Smooth muscle cell (in vitro differentiated cells): ENCODE measurements around the gene BRIX1. TPM values are rescaled to one million over a fixed set of nuclear protein-coding genes. Genes with fewer than 3 reads are reported as not detected.
A peak's percentile ranks its signal among the peaks of the same experiment; 100 is the strongest.

ENCODE experiments used
- DNase-seq: peaks from one replicate; lab custom pipeline; 2025; ENCODE audit not compliant: unreplicated experiment; lab: John Stamatoyannopoulos, UW
- H2AFZ ChIP-seq: fragments of 200-600 bp; sonication (generic); 2 replicates; pipeline ENCODE4 v1.6.0; 2016; ENCODE audit warnings: antibody characterized with exemption, low read depth, mild to moderate bottlenecking
- H3F3A ChIP-seq: fragments of 200-600 bp; sonication (generic); 2 replicates; pipeline ENCODE4 v1.6.0; 2017; ENCODE audit warnings: antibody characterized with exemption, low read depth
- H3K27ac ChIP-seq: fragments of 200-600 bp; sonication (generic); 2 replicates; pipeline ENCODE4 v1.5.1; 2016; ENCODE audit warnings: low read depth, mild to moderate bottlenecking
- H3K27me3 ChIP-seq: fragments of 200-600 bp; sonication (generic); 2 replicates; pipeline ENCODE4 v1.6.1; 2016; ENCODE audit warnings: low read depth, mild to moderate bottlenecking
- H3K36me3 ChIP-seq: fragments of 200-600 bp; sonication (generic); 2 replicates; pipeline ENCODE4 v1.5.1; 2016; ENCODE audit warnings: low read depth
- H3K4me1 ChIP-seq: fragments of 200-600 bp; sonication (generic); 2 replicates; pipeline ENCODE4 v1.5.1; 2016; ENCODE audit warnings: low read depth
- H3K4me2 ChIP-seq: fragments of 200-600 bp; sonication (generic); 2 replicates; pipeline ENCODE4 v1.6.0; 2016; ENCODE audit warnings: mild to moderate bottlenecking
- H3K4me3 ChIP-seq: fragments of 200-600 bp; sonication (generic); 2 replicates; pipeline ENCODE4 v1.5.1; 2016; ENCODE audit warnings: mild to moderate bottlenecking
- H3K79me2 ChIP-seq: fragments of 200-600 bp; sonication (generic); 2 replicates; pipeline ENCODE4 v1.6.0; 2016; ENCODE audit warnings: low read depth, mild to moderate bottlenecking
- H3K9ac ChIP-seq: fragments of 200-600 bp; sonication (generic); 2 replicates; pipeline ENCODE4 v1.6.0; 2016; ENCODE audit warnings: low read depth
- H3K9me3 ChIP-seq: fragments of 200-600 bp; sonication (generic); replicated peaks from 2 replicates; pipeline ENCODE4 v1.5.1; 2016; ENCODE audit warnings: low read depth
- H4K20me1 ChIP-seq: fragments of 200-600 bp; sonication (generic); 2 replicates; pipeline ENCODE4 v1.6.0; 2016; ENCODE audit warnings: low read depth
- WGBS: methylation state at CpG from one replicate; pipeline ENCODE4 v1.1.7; 2016; ENCODE audit warnings: low lambda C conversion rate; 5-methylcytosine and 5-hydroxymethylcytosine counted together
- polyA plus RNA-seq: library from polyadenylated mRNA; unstranded; fragments of >200 nt; fragmentation: Nextera tagmentation; extraction: Ambion mirVana; gene quantifications from 2 replicates; pipeline ENCODE4 v1.2.1, GENCODE V29; 2016
- total RNA-seq: library from RNA; depleted of rRNA; stranded (reverse); fragments of >200 nt; gene quantifications from 2 replicates; pipeline ENCODE4 v1.2.3, GENCODE V29; 2014
- TF ChIP-seq, protein P1 (sequence below): fragments of 200-600 bp; sonication (generic); IDR thresholded peaks from 2 replicates; pipeline ENCODE4 v1.5.1; 2017; ENCODE audit warnings: borderline replicate concordance, mild to moderate bottlenecking, antibody characterized with exemption; ENCODE audit not compliant: insufficient read depth, poor library complexity, severe bottlenecking

BRIX1 gene
- total and polyA plus RNA-seq, 2 experiments from 2014 or later = 34.8 to 39.6 TPM

DNA sequence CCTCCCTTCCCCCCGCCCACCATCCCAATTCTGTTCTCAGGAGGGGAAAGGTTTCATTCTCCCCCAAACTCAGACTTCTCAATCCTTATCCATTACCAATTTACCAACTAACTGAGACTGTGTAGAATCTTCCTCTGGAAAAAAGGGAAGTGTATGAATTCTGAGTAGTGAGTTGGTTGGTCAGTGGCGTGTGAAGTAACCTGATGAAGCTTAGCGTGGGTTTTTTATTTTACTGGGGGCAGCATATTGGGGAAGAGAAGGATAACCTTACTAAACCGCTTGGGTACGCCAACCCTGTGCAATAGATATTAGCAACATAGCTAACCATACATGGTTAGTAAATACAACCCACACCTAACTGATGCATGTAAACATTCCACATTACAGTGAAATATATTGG lies 12.8 kb downstream of the BRIX1 start:
- H3F3A ChIP-seq = peaks cover 23% of the 10 kb centered on the region
- H4K20me1 ChIP-seq = peaks cover 26% of the 10 kb centered on the region
- no peak overlapping the region for H3K4me2 ChIP-seq
- H3K36me3 ChIP-seq = peaks cover 8% of the 10 kb centered on the region
- TF ChIP-seq, protein P1, sequence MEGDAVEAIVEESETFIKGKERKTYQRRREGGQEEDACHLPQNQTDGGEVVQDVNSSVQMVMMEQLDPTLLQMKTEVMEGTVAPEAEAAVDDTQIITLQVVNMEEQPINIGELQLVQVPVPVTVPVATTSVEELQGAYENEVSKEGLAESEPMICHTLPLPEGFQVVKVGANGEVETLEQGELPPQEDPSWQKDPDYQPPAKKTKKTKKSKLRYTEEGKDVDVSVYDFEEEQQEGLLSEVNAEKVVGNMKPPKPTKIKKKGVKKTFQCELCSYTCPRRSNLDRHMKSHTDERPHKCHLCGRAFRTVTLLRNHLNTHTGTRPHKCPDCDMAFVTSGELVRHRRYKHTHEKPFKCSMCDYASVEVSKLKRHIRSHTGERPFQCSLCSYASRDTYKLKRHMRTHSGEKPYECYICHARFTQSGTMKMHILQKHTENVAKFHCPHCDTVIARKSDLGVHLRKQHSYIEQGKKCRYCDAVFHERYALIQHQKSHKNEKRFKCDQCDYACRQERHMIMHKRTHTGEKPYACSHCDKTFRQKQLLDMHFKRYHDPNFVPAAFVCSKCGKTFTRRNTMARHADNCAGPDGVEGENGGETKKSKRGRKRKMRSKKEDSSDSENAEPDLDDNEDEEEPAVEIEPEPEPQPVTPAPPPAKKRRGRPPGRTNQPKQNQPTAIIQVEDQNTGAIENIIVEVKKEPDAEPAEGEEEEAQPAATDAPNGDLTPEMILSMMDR = no peak
- no peaks in the 10 kb centered on the region for H3K27me3 ChIP-seq
- H3K79me2 ChIP-seq = peaks cover 33% of the 10 kb centered on the region
- H3K4me1 ChIP-seq = peaks cover 11% of the 10 kb centered on the region
- no peaks in the 10 kb centered on the region for H3K9me3 ChIP-seq
- WGBS = 92% methylated on average over 5 of the region's 5 CpGs
- peak overlapping the region; percentile 78 for H3K4me3 ChIP-seq
- no peak for DNase-seq
- H3K27ac ChIP-seq = peak overlapping the region; percentile 2
- no peak overlapping the region for H2AFZ ChIP-seq
- no peak overlapping the region for H3K9ac ChIP-seq

DNA sequence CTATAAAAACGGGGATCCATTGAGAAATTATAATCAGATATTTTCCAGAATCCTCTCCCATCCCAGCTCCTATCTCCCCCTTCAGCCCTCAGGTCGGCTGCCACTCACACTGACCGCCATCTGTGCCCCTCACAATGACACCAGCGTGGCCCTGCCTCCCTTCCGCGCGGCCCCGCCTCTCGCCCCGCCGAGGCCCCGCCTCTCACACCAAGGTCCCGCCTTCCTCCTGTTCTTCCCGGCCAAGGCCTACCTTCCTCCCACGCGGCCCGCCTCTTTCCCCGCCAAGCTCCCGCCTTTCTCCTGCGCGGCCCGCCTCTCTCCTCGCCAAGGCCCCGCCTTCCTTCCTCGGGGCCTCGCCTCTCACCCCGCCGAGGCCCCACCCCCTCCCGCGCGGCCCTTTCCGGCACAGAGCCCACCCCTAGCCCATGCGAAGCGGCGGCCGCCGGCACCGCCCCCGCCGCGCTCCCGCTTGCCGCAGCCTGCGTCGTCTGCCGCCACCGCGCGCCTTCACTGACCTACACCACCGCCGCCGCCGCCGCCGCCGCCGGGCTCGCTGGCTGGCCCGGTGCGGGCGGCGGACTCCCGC lies 13.7 kb downstream of the BRIX1 start, which contains the start of gene DNAJC21:
Gene DNAJC21, plus strand, starts transcription at position 426 of the 586 bp plus-strand sequence. CDS start 261 bp downstream, outside the sequence.
- peaks cover 21% of the 10 kb centered on the region for H3F3A ChIP-seq
- H3K79me2 ChIP-seq = peaks cover 43% of the 10 kb centered on the region
- H3K9ac ChIP-seq = peak within 1 kb of the TSS; percentile 69
- H3K9me3 ChIP-seq = no peaks in the 10 kb centered on the region
- H3K4me2 ChIP-seq = peak within 1 kb of the TSS; percentile 89
- H4K20me1 ChIP-seq = peaks cover 34% of the 10 kb centered on the region
- peak within 1 kb of the TSS; percentile 55 for H3K27ac ChIP-seq
- TF ChIP-seq, protein P1 = no peak
- peak; percentile 91 for DNase-seq
- H3K27me3 ChIP-seq = no peaks in the 10 kb centered on the region
- peak within 1 kb of the TSS; percentile 78 for H3K4me3 ChIP-seq
- WGBS = 1% methylated on average over 22 of the region's 63 CpGs
- H3K36me3 ChIP-seq = peaks cover 8% of the 10 kb centered on the region
- peaks cover 11% of the 10 kb centered on the region for H3K4me1 ChIP-seq
- H2AFZ ChIP-seq = peak within 1 kb of the TSS; percentile 54

DNA sequence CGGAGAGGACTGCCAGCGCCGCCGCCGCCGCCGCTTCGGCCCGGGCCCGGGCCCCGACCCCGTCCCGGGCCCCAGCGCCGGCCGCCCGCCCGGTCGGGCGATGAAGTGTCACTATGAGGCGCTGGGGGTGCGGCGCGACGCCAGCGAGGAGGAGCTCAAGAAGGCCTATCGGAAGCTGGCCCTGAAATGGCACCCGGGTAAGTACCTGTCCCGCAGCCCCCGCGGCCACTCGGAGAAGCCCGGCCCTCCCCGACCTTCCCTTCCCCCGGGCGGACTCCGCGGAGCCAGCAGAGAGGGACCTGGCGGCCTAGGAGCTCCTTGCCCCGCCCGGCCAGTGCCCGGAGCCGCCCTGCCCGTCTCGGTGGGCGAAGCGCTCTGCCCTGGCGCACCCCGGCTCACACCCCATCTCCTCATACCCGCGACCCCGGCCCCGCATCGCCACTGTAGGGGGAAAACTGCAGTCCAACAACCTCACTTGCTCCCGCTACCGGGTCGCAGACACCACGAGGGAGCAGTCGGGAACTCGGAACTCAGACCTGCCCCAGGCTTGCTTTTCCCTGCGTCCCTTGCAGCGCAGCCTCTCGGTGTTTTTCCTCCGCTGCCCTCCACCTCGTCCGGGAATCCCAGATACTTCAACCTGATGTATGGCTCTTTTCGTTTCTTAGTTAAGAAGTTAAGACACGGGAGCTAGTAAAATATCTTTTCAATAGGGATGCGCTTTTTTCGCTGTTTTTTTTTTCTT lies 14.4 kb downstream of the BRIX1 start:
- no peaks in the 10 kb centered on the region for H3K9me3 ChIP-seq
- peak overlapping the region; percentile 55 for H3K27ac ChIP-seq
- H3K4me1 ChIP-seq = peaks cover 11% of the 10 kb centered on the region
- 2% methylated on average over 29 of the region's 70 CpGs for WGBS
- H3K9ac ChIP-seq = peak overlapping the region; percentile 69
- peaks cover 14% of the 10 kb centered on the region for H3F3A ChIP-seq
- H3K79me2 ChIP-seq = peaks cover 49% of the 10 kb centered on the region
- peak overlapping the region; percentile 29 for H2AFZ ChIP-seq
- TF ChIP-seq, protein P1 = no peak
- H3K4me2 ChIP-seq = peak overlapping the region; percentile 85
- peaks cover 8% of the 10 kb centered on the region for H3K36me3 ChIP-seq
- peak; percentile 77 for DNase-seq
- H3K27me3 ChIP-seq = no peaks in the 10 kb centered on the region
- peaks cover 39% of the 10 kb centered on the region for H4K20me1 ChIP-seq
- H3K4me3 ChIP-seq = peak overlapping the region; percentile 78
